GM03348 (cell line): Measurements from ENCODE around the gene ERI3.
"Not testable (repeated sequence)": the region's sequence is repeated elsewhere in the genome, so short reads cannot be mapped to it uniquely, and the experiment has no call there.

Experiments
- DNase-seq: peaks from one replicate; pipeline ENCODE4 v3.0.0; 2012; ENCODE audit warnings: low spot score

ERI3 gene

DNA sequence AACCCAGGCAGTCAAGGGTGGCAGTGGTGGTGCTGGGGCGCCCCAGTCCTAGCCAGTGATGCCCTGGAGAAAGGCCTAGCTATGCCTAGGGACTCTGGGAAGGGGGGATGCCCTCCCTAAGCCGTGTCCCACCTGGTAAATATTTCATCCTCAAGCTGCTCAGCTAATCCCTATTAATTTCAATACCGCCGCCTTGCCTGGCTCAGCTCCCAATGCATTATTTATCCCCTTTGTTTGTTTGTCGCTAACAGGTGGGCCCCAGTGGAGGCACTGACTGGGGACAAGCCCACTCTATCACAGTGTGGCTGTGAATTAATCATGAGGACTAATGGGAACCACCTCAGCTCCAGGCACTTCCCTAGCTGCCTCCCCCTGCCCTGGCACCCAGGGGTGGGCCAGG, 119.2 kb downstream of the ERI3 start:
- no peak for DNase-seq

DNA sequence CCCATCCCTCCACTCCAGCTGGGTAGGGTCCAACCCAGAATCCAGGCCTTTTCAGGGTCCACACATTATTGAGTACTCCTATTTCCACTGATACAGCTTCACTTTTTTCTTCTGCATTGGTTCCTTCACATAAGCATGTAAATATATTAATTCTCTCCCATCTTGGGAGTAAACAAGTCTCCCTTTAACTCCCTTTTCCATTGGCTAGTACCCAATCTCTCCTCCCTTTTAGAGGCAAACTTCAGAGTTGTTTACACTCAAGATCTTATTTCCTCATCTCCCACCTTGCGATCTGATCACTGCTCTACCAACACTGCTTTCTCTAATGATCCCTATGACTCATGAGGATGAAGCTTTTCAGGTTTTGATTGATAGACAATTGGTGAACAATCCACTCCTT, 121.5 kb downstream of the ERI3 start:
- DNase-seq, result no peak

DNA sequence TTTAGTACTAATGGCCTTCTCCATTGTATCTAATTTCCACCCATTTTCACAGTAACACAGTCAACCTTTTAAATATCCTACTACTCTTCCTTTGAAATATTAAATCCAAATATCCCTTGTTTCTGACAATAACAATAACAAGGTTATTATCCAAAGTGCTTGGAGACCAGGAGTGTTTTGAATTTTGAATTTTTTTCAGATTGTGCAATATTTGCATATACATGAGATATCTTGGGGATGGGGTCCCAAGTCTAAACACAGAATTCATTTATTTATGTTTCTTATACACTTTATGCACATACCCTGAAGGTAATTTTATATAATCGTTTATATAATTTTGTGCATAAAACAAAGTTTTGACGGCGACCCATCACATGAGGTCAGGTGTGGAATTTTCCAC, 124.3 kb downstream of the ERI3 start:
- no peak for DNase-seq

DNA sequence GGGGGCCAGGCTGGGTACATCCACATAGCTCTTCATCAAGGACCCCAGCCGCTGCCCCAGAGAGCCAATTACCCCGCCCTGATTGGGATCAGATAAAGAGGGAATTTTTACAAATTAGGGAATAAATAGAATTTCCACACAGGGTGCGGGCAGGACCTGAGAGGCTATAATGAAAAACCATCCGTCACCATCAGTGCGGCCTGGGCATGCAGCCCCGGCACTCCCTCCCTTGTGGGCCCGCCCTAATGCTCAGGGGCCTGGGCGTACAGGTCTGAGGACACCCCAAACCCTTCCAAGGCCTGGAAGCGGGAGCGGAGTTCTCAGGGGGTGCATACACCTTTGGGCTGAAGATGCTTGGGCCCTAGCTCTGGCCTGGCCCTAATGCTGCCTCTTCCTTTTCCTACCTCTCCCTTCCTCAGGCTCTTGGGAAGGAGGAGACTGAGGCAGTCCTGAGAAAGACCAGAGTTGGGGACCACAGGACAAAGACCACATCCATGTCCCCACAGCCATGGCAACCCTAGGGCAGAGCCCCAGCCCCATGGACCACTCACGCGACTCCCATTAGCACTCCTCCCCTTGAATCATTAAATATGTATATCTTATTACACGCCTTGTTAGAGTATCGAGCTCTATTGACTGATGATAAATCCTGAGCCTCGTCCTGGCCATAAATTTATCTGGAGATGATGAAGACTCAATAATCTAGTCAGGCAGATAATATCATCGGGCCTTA, 125.5 kb downstream of the ERI3 start:
- no peak for DNase-seq

DNA sequence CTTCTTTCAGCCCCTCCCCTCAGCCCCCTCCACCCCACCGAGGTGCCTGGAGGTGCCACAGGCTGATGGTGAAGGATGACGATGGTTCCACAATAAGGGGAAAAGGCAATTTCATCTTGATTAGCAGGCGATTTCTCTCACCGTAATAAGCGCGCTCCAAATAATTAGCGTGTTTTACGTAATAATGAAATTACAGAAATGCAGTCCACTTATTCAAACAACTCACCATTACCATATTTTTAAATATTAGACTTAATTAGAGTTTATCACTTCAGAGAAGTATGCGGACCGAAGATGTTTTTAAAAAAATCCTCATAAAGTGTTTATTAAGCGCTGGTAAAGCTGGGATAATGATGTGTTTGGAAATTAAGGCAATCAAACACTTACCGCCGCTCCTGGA, 126.8 kb downstream of the ERI3 start:
- no peak for DNase-seq

DNA sequence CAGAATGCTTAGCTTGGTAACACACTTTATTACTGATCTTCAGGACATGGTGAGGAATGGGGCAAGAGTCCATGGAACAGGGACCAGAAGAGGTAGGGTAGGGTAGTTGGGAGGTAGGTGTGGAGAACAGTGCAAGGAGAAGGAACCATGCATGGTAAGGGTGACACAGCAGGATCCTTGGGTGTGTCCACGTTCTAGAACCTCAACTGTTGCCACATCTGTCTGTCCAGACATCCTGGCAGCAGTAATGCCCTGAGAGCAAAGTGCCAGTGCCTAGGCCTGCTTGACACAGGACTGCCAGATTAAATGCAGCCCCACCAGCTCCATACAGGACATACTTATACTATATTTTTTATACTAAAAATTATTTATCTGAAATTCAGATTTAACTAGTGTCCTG, 127.8 kb downstream of the ERI3 start:
- DNase-seq, result peak; percentile 33

DNA sequence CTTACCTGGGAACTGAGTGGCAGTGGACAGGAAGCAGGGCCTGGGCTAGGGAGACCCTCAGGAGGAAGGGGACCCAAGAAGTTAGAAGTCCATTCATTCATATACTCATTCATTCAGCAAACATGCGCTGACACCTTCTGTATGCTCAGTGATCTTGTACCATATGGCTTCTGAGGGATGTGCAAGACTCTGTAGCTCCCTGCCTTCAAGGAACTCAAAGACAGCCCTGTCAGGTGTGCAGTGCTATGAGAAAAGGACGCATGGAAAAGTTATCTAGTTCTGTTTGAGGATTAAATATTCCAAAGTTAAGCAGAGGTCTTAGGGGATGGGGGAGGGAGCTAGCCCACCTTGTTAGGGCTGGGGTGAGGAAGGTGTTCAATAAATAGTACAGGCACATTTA, 129.3 kb downstream of the ERI3 start:
- no peak for DNase-seq

DNA sequence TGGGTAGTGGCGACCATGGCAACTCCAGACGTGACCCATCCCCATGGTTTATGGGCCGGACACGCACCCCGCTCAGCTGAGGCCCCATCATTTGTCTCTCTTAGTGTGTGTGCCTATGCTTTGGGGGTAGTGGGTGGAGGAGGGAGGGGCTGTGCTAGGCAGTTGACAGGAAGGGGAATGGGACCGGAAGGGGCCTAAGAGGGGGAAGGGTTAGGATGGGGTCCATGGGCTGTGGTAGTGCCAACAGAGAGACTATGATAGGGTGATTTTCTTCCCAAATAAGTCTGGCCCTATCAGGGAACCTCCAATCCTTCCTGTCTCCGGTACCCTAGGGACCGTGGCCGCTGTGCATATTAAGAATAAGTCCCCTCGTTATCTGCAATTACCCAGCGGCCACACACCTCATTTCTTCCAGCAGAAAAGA, 131.9 kb downstream of the ERI3 start:
- DNase-seq, result no peak

DNA sequence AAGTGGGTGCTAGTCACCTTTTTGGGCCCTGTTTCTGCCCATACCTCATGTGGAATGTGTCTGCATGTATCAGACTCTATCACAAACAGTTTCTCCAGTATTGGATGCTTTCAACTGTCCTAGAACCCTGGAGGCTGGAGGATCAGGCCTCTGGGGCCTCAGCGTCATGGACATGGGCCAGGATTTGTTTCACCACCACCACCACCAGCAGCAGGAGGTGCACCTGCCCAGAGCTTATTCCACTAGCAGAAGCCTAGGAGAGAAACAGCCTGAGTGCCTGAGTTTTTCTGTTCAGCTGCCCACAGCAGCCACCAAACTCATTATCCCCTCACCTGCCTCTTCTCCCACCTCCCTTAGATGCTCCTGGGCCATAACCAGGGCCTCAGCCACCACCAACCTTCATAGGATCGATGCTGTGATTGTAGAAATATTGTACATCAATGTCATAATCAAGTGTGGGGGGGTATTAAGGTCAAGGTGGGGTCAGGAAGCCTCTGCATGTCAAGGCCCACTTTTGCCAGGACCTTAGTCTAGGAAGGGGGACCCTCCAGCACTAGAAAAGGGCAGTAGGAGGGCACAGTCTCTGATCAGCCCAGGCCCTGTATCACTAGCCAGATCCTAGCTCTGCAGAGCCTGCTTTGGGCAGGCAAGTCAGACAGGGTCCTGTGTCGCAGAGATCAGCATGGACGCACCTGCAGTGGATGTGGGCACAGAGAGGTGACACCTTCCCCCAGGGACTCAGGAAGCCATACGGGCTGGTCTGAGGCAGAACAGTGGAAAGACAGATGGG, 132.5 kb downstream of the ERI3 start:
- no peak for DNase-seq

DNA sequence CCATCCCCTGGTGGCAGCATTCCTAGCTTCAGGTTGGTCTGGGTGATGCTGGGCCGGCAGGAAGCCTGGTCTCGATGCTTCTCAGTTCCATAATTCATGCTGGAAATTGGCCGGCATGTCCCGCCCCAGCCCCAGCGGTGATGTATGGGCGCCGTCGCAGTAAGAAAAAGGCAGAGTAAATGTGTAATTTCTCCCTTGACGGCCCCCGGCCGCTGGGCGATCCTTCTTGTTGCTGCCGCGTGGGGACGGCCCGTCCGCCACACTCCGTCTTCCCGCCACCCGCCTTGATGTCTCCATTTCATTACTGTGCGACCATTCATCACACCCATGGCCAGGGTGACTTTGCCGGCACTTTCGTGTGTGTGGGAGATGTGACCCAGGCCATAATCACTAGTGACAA, 133.3 kb downstream of the ERI3 start:
- DNase-seq, result no peak

DNA sequence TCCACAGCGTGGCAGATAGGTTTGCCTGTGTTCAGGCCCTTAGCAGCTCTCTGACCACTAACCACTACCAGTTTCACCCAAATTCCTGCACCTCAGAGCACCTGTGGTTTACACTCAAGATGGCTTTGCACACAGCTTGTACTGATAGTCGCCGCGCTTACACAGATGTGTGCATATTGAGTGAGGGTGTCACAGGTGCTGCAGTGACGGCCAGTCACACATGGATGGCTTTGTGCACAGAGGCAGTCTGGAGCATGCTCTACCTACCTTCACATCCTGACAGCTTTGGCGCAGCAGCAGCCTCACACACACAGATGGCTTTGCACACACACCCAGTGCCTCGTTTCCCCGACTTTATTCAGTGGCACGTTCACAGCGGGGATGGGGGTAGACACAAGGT, 134.3 kb downstream of the ERI3 start:
- no peak for DNase-seq

DNA sequence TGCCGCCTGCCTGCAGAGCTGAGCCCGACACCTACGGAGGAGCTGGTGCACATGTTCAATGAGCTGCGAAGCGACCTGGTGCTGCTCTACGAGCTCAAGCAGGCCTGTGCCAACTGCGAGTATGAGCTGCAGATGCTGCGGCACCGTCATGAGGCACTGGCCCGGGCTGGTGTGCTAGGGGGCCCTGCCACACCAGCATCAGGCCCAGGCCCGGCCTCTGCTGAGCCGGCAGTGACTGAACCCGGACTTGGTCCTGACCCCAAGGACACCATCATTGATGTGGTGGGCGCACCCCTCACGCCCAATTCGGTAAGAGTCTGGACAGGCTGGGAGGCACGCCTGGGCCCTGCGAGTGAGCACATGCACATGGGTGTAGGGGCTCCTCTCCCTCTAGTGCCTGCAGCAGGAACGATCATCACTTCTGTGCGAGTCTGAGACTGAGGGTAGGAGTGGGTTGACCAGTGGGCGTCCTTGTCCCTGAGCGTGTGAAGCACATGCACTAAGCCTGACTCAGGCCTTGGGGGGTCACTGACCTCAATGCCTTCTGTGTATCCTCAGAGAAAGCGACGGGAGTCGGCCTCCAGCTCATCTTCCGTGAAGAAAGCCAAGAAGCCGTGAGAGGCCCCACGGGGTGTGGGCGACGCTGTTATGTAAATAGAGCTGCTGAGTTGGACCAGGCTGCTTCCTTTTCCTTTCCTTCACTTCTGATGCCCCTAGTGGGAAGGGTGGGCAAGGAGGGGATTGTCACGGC, 134.9 kb downstream of the ERI3 start:
- no peak for DNase-seq

DNA sequence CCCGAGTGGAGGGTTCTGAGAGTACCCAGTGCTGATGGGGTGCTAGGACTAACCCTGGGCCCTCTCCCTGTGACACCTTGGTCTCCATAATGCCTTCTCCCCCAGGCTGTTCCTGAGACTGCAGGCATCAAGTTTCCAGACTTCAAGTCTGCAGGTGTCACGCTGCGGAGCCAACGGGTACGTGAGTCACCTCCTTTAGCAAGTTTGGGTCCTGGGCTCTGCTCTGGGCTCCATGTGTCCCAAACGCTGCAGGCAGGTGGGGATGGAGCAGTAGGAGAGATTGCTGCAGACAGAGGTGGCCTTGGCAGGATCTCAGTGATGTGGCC, 135.8 kb downstream of the ERI3 start:
- no peak for DNase-seq

DNA sequence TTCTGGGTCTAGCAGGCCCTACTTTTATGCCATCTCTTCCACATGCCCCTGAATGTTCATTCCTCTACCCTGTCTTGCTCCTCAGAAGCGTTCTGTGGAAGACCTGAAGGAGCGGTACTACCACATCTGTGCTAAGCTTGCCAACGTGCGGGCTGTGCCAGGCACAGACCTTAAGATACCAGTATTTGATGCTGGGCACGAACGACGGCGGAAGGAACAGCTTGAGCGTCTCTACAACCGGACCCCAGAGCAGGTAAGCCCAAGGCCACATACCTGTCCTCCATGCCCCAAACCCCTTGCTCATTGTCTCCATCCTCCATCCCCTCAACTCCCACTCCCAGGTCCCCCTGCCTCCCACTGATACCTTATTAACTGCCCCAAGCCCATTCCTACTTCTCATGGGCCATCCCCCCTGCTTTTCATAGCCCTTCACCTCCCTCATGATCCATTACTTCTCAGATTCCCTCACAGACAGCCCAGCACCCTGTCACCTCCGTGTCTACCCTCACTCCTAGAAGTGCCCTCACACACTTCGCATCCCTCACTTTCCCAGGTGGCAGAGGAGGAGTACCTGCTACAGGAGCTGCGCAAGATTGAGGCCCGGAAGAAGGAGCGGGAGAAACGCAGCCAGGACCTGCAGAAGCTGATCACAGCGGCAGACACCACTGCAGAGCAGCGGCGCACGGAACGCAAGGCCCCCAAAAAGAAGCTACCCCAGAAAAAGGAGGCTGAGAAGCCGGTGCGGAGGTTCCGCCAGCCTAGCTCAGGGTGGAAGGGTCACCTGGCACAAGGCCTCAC, 136.4 kb downstream of the ERI3 start:
- no peak for DNase-seq

DNA sequence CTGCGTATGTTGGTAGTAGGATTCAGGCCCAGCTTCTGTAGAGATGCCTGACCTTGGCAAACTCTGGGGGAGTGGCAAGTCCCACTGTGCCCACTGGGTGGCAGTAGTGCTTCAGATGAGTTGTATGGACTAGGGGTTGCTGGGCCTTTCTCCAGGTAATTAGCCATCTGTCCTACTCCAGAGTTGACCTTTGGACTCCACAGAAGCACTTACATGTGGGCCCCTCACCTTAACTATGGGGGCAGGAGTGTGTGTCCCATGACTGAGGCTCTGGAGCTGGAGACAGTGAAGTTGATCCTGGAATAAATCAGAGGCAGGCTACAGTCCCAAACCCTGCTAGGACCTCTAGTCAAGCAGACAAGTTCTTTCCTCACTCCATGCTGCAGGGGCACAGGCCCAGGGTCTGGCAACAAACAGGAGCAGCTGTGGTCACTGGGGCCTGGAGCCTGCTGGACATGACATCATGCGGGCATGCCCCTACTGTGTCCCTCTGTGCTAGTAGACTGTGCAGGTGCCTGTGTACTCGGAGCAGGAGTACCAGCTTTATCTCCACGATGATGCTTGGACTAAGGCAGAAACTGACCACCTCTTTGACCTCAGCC, 137.1 kb downstream of the ERI3 start:
- DNase-seq, result peak; percentile 84

DNA sequence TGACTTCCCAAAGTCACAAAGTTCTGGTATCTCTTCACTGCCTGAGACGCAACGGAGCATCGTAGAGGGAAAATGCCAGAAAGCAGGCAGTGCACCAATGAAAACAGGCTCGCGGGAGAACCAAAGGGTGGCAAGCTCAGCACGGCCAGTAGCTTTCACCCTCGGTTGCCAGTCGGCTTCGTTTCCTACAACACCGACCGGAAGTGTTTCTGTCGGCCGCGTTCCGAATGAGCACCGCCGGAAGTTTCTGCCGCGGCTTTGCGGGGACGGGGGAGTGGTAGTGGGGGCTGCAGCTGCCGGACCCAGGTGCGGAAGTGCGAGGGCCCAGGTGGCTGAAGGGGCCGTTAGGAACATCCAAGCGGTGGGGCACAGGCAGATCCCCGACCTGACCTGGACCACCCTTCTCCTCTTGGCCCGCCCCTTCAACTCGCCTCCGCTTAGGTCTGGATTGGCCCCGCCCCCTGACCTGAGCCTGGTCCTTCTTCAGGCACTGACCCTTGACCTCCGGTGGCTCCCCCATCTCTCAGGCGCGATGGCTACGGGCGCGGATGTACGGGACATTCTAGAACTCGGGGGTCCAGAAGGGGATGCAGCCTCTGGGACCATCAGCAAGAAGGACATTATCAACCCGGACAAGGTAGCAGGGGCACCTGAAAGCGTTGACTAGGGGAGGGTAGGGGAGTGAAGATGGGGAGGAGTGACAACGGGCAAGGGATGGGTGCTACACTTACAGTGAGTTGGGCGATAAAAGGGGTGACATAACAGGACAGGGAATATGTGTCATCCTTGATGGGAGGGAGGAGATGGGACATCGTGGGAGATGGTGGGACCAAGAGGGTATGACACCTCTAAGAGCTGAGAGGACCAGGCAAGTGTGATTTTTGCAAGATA, 141.6 kb downstream of the ERI3 start, which contains the start of gene DMAP1:
DMAP1 (plus strand) TSS at position 250 of the 891 bp plus-strand sequence; CDS start at position 533, 283 bp downstream.
- peak; percentile 90 for DNase-seq

DNA sequence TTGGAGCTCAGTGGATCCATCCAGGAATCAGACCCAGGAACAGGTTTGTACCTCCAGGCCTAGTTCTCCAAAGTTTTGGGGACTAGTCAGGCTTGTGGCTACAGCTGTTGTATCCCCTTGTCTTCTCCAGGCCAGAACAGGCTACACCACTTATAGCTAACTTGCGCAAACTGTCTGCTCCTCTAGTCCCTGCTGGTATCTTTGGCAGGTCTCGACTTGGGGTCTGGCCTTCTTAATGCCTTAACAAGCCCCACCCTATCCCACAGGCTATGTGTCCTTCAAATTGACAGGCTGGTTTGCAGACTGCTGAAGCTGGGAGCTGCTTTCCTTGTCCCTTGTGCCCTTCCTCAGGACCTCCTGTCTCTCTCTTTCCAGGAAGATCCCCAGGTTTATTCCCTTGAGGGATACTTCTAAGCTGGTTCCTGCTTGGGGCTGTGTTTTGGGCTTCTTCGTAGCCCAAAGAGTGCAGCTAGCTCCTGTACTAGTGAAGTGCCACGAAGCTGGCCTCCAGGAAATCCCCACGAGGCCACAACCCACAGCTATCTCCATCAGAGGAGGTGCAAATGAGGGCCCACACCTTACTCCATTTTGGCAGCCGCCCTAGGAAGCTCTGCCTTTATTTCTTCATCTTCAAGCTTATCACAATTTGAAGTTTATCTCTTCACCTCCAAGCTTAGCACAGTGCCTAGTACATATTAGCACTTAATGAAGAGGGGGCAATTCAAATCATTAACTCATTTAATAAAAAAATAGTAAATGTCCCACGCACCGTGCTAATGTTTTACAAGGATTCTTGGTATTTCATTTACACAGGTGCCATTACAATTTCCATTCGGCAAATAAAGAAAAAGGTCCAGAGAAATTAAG, 142.5 kb downstream of the ERI3 start:
- DNase-seq, result no peak

DNA sequence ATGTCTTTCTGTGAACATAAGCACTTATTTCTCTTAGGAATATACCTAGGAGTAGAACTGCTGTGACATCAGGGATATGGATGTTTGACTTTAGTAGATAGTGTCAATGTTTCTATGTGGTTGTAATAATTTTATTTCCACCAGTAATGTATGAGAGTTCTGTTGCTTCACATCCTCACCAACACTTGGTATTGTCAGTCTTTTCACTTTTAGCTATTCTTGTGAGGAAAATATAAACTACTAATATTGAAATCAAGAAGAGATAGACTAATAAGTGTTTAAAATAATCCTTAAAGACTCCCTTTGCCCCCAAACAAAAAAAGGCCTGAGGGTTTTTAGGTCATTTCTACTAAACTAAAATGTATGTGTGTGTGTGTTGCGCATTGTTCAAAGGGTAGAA, 144.5 kb downstream of the ERI3 start:
- no peak for DNase-seq

DNA sequence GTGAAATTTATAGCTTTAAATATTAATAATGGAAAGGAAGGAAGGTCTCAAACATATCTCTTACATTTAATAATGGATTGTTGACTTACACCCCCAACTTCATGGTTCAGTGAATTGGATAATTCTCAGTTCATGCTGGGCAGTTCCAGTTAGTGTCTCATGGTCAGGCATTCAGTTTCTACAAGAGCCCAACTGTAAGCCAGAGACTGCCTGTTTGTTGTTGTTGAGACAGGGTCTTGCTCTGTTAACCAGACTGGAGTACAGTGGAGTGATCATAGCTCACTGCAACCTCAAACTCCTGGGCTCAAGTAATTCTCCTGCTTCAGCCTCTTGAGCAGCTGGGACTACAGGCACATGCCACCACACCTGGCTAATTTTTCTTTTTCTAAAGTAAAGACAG, 146.8 kb downstream of the ERI3 start:
- DNase-seq, result no peak

DNA sequence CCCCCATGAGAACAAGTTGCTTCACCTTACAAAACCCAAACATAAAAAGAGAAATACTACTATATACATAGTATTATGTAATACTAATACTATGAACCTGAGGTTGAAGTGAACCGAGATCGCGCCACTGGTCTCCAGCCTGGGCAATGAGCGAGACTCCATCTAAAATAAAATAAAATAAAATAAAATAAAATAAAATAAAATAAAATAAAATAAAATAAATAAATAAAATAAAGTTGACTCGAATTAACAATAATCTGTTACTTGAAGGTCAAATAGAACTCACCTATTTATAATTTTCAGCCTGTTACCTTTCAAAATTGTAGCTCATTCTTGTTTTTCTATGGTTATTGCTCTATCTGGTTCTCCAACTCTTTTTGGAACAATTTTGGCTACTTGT, 148.5 kb downstream of the ERI3 start:
- not testable (repeated sequence) for DNase-seq
